IMR-90 (cell line): ENCODE data around the gene PPIA. TPM values are rescaled to one million over a fixed set of nuclear protein-coding genes. Genes with fewer than 3 reads are reported as not detected.

ENCODE experiments used
- ATAC-seq: fragments of 200-7000 bp; cut with Tn5 transposase; 2 replicates; pipeline ENCODE4 v1.9.1; 2020; ENCODE audit warnings: low read depth, mild to moderate bottlenecking, moderate library complexity
- BruUV-seq: library from RNA; stranded (reverse); fragments of 400-500 nt; replicated peaks from 2 replicates; lab custom pipeline; 2021; lab: Mats Ljungman, UMichigan
- CTCF ChIA-PET: fragments of 300-600 bp; formaldehyde crosslinking; extraction: SDS; loops from one replicate; lab custom pipeline; 2021; ENCODE audit warnings: antibody characterized with exemption; lab: Yijun Ruan, JAX
- POLR2A ChIA-PET: fragments of 300-600 bp; sonication (Branson Sonifier 250); formaldehyde crosslinking; loops from one replicate; lab custom pipeline; 2022; ENCODE audit warnings: antibody characterized with exemption; ENCODE audit not compliant: unreplicated experiment; lab: Charles Lee
- DNase-seq: peaks from one replicate; pipeline ENCODE4 v3.0.0; 2013
- H2AFZ ChIP-seq: replicated peaks from 2 replicates; pipeline ENCODE3; 2013; ENCODE audit warnings: low read length, mild to moderate bottlenecking; ENCODE audit not compliant: poor library complexity
- H2AK5ac ChIP-seq: 2 replicates; pipeline ENCODE4 v1.6.1; 2013; ENCODE audit warnings: low read depth, low read length, inconsistent platforms
- H2AK9ac ChIP-seq: replicated peaks from 2 replicates; pipeline ENCODE3; 2013; ENCODE audit warnings: mild to moderate bottlenecking, low read depth, low read length, moderate library complexity; ENCODE audit not compliant: poor library complexity
- H2BK120ac ChIP-seq: 2 replicates; pipeline ENCODE4 v1.6.1; 2013; ENCODE audit warnings: low read depth, low read length, inconsistent platforms
- H2BK15ac ChIP-seq: 3 replicates; pipeline ENCODE4 v1.6.1; 2013; ENCODE audit warnings: low read depth, low read length, inconsistent platforms
- H2BK20ac ChIP-seq: 2 replicates; pipeline ENCODE4 v1.6.1; 2013; ENCODE audit warnings: low read depth, mild to moderate bottlenecking, inconsistent platforms, low read length, moderate library complexity
- H2BK5ac ChIP-seq: 2 replicates; pipeline ENCODE4 v1.6.1; 2013; ENCODE audit warnings: mild to moderate bottlenecking, low read depth, low read length, inconsistent platforms; ENCODE audit not compliant: poor library complexity, severe bottlenecking
- H3K14ac ChIP-seq: replicated peaks from 2 replicates; pipeline ENCODE4 v1.6.1; 2013; ENCODE audit warnings: low read depth, low read length, inconsistent platforms
- H3K18ac ChIP-seq: 2 replicates; pipeline ENCODE4 v1.6.1; 2013; ENCODE audit warnings: low read depth, low read length, control low read depth
- H3K23ac ChIP-seq: 2 replicates; pipeline ENCODE4 v1.6.1; 2013; ENCODE audit warnings: low read depth, low read length, inconsistent platforms
- H3K27ac ChIP-seq: 2 replicates; pipeline ENCODE4 v1.5.1; 2013; ENCODE audit warnings: mild to moderate bottlenecking, control low read depth, low read length; ENCODE audit not compliant: insufficient read depth
- H3K27me3 ChIP-seq: 2 replicates; pipeline ENCODE4 v1.6.1; 2013; ENCODE audit warnings: low read length; ENCODE audit not compliant: control insufficient read depth, insufficient read depth
- H3K36me3 ChIP-seq: 2 replicates; pipeline ENCODE4 v1.6.1; 2013; ENCODE audit warnings: low read length, mixed read lengths; ENCODE audit not compliant: control insufficient read depth, insufficient read depth
- H3K4ac ChIP-seq: 2 replicates; pipeline ENCODE4 v1.6.1; 2013; ENCODE audit warnings: low read depth, low read length, inconsistent platforms
- H3K4me1 ChIP-seq: 2 replicates; pipeline ENCODE4 v1.6.1; 2013; ENCODE audit warnings: low read length, mixed read lengths; ENCODE audit not compliant: control insufficient read depth, insufficient read depth
- H3K4me2 ChIP-seq: 2 replicates; pipeline ENCODE4 v1.6.1; 2013; ENCODE audit warnings: low read depth, mild to moderate bottlenecking, control low read depth, low read length, moderate library complexity
- H3K4me3 ChIP-seq: 2 replicates; pipeline ENCODE4 v1.5.1; 2013; ENCODE audit warnings: low read depth, mild to moderate bottlenecking, control low read depth, low read length, moderate library complexity; ENCODE audit not compliant: insufficient read depth
- H3K56ac ChIP-seq: 2 replicates; pipeline ENCODE4 v1.6.1; 2013; ENCODE audit warnings: low read length, inconsistent platforms; ENCODE audit not compliant: insufficient read depth; ENCODE audit errors: extremely low read depth
- H3K79me1 ChIP-seq, 2 experiments: 2 replicates each; pipeline ENCODE4 v1.6.1; 2013; ENCODE audit warnings: low read length in 2 of 2, inconsistent platforms in 1 of 2, low read depth in 1 of 2
- H3K9ac ChIP-seq: 2 replicates; pipeline ENCODE4 v1.6.1; 2013; ENCODE audit warnings: low read depth, low read length, control low read depth
- H3K9me1 ChIP-seq: 2 replicates; pipeline ENCODE4 v1.6.1; 2013; ENCODE audit warnings: low read length, inconsistent platforms; ENCODE audit not compliant: insufficient read depth
- H3K9me3 ChIP-seq: 2 replicates; pipeline ENCODE4 v1.6.1; 2013; ENCODE audit warnings: low read length; ENCODE audit not compliant: control insufficient read depth, insufficient read depth
- H4K20me1 ChIP-seq: 2 replicates; pipeline ENCODE4 v1.6.1; 2013; ENCODE audit warnings: low read length, inconsistent platforms; ENCODE audit not compliant: insufficient read depth
- H4K5ac ChIP-seq: 2 replicates; pipeline ENCODE4 v1.6.1; 2013; ENCODE audit warnings: mild to moderate bottlenecking, low read depth, low read length, control low read depth
- H4K8ac ChIP-seq, 2 experiments: 2 replicates each; pipeline ENCODE4 v1.6.1; 2013; ENCODE audit warnings: low read depth in 2 of 2, low read length in 2 of 2, control low read depth in 1 of 2, inconsistent platforms in 1 of 2
- H4K91ac ChIP-seq: 2 replicates; pipeline ENCODE4 v1.6.1; 2013; ENCODE audit warnings: low read depth, low read length, inconsistent platforms; ENCODE audit not compliant: insufficient read depth
- BHLHE40 ChIP-seq: fragments of 150-350 bp; IDR thresholded peaks from 2 replicates; pipeline ENCODE4 v1.6.1; 2016; ENCODE audit warnings: mild to moderate bottlenecking, low read depth, low read length
- CEBPB ChIP-seq: IDR thresholded peaks from 2 replicates; pipeline ENCODE4 v1.6.1; 2012; ENCODE audit warnings: low read depth, low read length, improper control_type of control experiment
- CHD1 ChIP-seq: IDR thresholded peaks from 2 replicates; pipeline ENCODE4 v1.6.1; 2012; ENCODE audit warnings: low read depth, low read length, improper control_type of control experiment
- POLR2A ChIP-seq: IDR thresholded peaks from 2 replicates; pipeline ENCODE4 v1.6.1; 2012; ENCODE audit warnings: mild to moderate bottlenecking, low read depth, low read length
- WGBS, 2 experiments: methylation state at CpG; one replicate each; pipeline versions ENCODE4 v1.1.5 to v1.1.7; 2013; ENCODE audit warnings: missing lambda C conversion rate in 2 of 2; ENCODE audit not compliant: insufficient read length in 1 of 2; ENCODE audit errors: extremely low coverage in 2 of 2; 5-methylcytosine and 5-hydroxymethylcytosine counted together
- dilution Hi-C: fragments of 300-500 bp; cut with HindIII; formaldehyde crosslinking; loops from one replicate; pipeline ENCODE4 v1.14.3; 2018; ENCODE audit warnings: low sequenced_read_pairs; ENCODE audit not compliant: unreplicated experiment
- in situ Hi-C: fragments of 300-500 bp; cut with MboI; formaldehyde crosslinking; loops from 3 replicates; pipeline ENCODE4 v1.14.3; 2019; ENCODE audit warnings: low sequenced_read_pairs, inconsistent platforms, mixed read lengths
- intact Hi-C: fragments of 100-400 bp; cut with micrococcal nuclease; formaldehyde crosslinking; loops from 2 replicates; pipeline ENCODE4 v1.10.0; 2022
- polyA plus RNA-seq, 3 experiments: library from polyadenylated mRNA; depleted of rRNA; stranded (reverse); fragments of >200 nt; gene quantifications; 2 replicates each; pipeline ENCODE4 v1.2.3, GENCODE V29; 2012; ENCODE audit warnings: low replicate concordance in 1 of 3
- total RNA-seq: library from RNA; depleted of rRNA; stranded (reverse); fragments of >200 nt; gene quantifications from 2 replicates; pipeline ENCODE4 v1.2.3, GENCODE V29; 2012

PPIA gene
- total and polyA plus RNA-seq, 2 of the 4 experiments (the other 2 are of a cell fraction): 3,396 to 4,883 TPM

- Histone ChIP-seq H3K9me3 (no peaks in the 10 kb centered on the region), H3K18ac (no peak overlapping the region), H4K91ac (peak overlapping the region; percentile 59; the same call in 1 of the 2 replicates), H2BK5ac (peak overlapping the region; percentile 30), H3K27me3 (no peaks in the 10 kb centered on the region), H2AK9ac (peak overlapping the region; percentile 91), H4K8ac (no peak overlapping the region; a peak in 1 of 4 replicates), H3K4me1 (peaks cover 20% of the 10 kb centered on the region), H3K27ac (peak overlapping the region; percentile 58; the same call in 1 of the 2 replicates), H3K79me1 (peaks cover 19 to 51% of the 10 kb centered on the region in 2 experiments), H3K23ac (peak overlapping the region; percentile 81), H3K4me2 (peak overlapping the region; percentile 98), H2BK120ac (no peak overlapping the region), H3K9me1 (peaks cover 14% of the 10 kb centered on the region), H3K14ac (peak overlapping the region; percentile 74), H2AFZ (peak overlapping the region; percentile 91), H3K4me3 (peak overlapping the region; percentile 99), H3K4ac (peak overlapping the region; percentile 79), H3K36me3 (peaks cover 2% of the 10 kb centered on the region; the same call in 1 of the 2 replicates), H4K5ac (no peak overlapping the region), H2AK5ac (peak overlapping the region; percentile 37), H2BK15ac (no peak overlapping the region; the same call in 2 of the 3 replicates), H3K9ac (peak overlapping the region; percentile 84), H2BK20ac (no peak overlapping the region), H4K20me1 (peaks cover 31% of the 10 kb centered on the region), H3K56ac (no peak overlapping the region)
- no TSS peak for BruUV-seq
- intact Hi-C loops: loop anchor here (1.0 to 2.0 kb wide), 2 partner anchors 98 to 142 kb away; partner anchors contain the start of gene OGDH
- in situ Hi-C loops: no loop called here
- ChIA-PET POLR2A (interaction anchor here (0.6 to 1.0 kb wide), 2 partner anchors 13 to 143 kb away, joined by 5 to 6 read pairs; partner anchors contain the start of gene OGDH), CTCF (no interaction called here)
- dilution Hi-C loops: no loop called here
- 1% methylated on average over 30 of the region's 60 CpGs; no CpG with 5 or more reads in 1 of the 2 experiments for WGBS, 2 experiments
- ATAC-seq (no peak), DNase-seq (no peak)
- TF ChIP-seq POLR2A (no peak), BHLHE40 (no peak), CEBPB (no peak), CHD1 (0 out of 2 replicates have a peak, but pooled peaks have one; percentile 17)
Measured at GRCh38 chr7:44748948-44749731, 47.3 kb upstream of the PPIA start.
